HL-60 (cell line): ENCODE measurements around the gene WDR47.
"Not testable (repeated sequence)": the region's sequence is repeated elsewhere in the genome, so short reads cannot be mapped to it uniquely, and the experiment has no call there.

Source experiments
- DNase-seq, 2 experiments: peaks; one replicate each; pipeline ENCODE4 v3.0.0-alpha.2; 2010 to 2020; ENCODE audit warnings: low read depth in 1 of 2, low spot score in 1 of 2
- H3K27ac ChIP-seq: fragments of 250-450 bp; sonication (Bioruptor Pico); replicated peaks from 2 replicates; pipeline ENCODE4 v1.5.1; 2020; ENCODE audit warnings: mild to moderate bottlenecking, moderate library complexity
- H3K27me3 ChIP-seq: fragments of 250-450 bp; sonication (Bioruptor Pico); 2 replicates; pipeline ENCODE4 v1.5.1; 2021; ENCODE audit warnings: mild to moderate bottlenecking, moderate library complexity; ENCODE audit not compliant: insufficient read depth, poor library complexity, severe bottlenecking
- H3K4me3 ChIP-seq: replicated peaks from 2 replicates; pipeline ENCODE4 v1.5.1; 2011; ENCODE audit warnings: mild to moderate bottlenecking, control low read depth, low read length; ENCODE audit not compliant: insufficient read depth
- GABPA ChIP-seq: IDR thresholded peaks from 2 replicates; pipeline ENCODE4 v1.6.1; 2012; ENCODE audit warnings: low read depth
- POLR2AphosphoS5 ChIP-seq: IDR thresholded peaks from 2 replicates; pipeline ENCODE4 v1.6.1; 2012; ENCODE audit warnings: low read depth
- SPI1 ChIP-seq: IDR thresholded peaks from 2 replicates; pipeline ENCODE4 v1.6.1; 2012; ENCODE audit warnings: low read depth, mild to moderate bottlenecking, borderline replicate concordance
- TF ChIP-seq, protein P1 (sequence below): IDR thresholded peaks from 2 replicates; pipeline ENCODE4 v1.6.1; 2012; ENCODE audit warnings: low read depth; ENCODE audit not compliant: insufficient replicate concordance
- TF ChIP-seq, protein P2 (sequence below): IDR thresholded peaks from one replicate; pipeline ENCODE4 v1.5.1; 2011; ENCODE audit warnings: low read length, control low read depth, inconsistent platforms; ENCODE audit not compliant: insufficient read depth

Gene WDR47

DNA sequence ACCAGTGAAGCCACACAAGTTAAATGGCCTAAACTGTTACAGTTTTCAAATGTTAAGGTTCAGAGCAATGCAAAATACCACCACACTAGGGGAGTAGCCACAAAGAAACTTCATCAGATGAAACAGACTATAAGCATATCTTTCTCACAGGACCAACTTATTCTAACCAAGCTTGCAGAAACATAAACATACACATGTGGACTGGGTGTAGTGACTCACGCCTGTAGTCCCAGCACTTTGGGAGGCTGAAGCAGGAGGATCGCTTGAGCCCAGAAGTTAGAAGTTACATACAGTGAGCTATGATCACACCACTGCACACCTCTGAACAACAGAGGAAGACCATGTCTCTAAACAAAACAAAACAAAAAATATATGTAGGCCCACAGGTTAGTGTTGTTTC lies 17.3 kb downstream of the WDR47 start:
- no peaks in the 10 kb centered on the region for H3K27me3 ChIP-seq
- no peak for DNase-seq

DNA sequence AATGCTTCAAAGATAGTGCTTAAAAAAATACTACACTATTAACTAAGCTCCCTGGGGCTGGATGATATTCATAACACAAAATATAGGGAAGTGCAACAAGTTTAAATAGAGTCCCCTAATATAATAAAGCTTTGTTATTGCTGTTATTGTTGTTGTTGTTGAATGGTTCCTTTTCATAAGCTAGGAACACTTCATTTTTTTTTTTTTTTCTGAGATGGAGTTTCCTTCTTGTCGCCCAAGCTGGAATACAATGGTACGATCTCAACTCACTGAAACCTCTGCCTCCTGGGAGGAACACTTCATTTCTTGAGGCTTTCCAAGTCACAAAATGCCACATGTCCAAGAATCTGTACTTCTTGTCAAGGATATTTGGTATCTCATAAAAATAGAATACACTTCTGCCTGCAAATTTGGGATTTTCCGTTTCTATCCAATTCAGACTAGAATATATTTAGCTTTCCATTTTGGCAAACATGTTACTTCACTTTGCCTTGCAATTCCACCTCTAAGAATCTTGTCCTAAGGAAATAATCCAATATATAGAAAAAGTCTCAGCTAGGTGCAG lies 21.1 kb downstream of the WDR47 start:
- DNase-seq: no peak
- TF ChIP-seq GABPA (no peak), POLR2AphosphoS5 (no peak), SPI1 (no peak)
- TF ChIP-seq, protein P1, sequence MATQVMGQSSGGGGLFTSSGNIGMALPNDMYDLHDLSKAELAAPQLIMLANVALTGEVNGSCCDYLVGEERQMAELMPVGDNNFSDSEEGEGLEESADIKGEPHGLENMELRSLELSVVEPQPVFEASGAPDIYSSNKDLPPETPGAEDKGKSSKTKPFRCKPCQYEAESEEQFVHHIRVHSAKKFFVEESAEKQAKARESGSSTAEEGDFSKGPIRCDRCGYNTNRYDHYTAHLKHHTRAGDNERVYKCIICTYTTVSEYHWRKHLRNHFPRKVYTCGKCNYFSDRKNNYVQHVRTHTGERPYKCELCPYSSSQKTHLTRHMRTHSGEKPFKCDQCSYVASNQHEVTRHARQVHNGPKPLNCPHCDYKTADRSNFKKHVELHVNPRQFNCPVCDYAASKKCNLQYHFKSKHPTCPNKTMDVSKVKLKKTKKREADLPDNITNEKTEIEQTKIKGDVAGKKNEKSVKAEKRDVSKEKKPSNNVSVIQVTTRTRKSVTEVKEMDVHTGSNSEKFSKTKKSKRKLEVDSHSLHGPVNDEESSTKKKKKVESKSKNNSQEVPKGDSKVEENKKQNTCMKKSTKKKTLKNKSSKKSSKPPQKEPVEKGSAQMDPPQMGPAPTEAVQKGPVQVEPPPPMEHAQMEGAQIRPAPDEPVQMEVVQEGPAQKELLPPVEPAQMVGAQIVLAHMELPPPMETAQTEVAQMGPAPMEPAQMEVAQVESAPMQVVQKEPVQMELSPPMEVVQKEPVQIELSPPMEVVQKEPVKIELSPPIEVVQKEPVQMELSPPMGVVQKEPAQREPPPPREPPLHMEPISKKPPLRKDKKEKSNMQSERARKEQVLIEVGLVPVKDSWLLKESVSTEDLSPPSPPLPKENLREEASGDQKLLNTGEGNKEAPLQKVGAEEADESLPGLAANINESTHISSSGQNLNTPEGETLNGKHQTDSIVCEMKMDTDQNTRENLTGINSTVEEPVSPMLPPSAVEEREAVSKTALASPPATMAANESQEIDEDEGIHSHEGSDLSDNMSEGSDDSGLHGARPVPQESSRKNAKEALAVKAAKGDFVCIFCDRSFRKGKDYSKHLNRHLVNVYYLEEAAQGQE: no peak
- TF ChIP-seq, protein P2, sequence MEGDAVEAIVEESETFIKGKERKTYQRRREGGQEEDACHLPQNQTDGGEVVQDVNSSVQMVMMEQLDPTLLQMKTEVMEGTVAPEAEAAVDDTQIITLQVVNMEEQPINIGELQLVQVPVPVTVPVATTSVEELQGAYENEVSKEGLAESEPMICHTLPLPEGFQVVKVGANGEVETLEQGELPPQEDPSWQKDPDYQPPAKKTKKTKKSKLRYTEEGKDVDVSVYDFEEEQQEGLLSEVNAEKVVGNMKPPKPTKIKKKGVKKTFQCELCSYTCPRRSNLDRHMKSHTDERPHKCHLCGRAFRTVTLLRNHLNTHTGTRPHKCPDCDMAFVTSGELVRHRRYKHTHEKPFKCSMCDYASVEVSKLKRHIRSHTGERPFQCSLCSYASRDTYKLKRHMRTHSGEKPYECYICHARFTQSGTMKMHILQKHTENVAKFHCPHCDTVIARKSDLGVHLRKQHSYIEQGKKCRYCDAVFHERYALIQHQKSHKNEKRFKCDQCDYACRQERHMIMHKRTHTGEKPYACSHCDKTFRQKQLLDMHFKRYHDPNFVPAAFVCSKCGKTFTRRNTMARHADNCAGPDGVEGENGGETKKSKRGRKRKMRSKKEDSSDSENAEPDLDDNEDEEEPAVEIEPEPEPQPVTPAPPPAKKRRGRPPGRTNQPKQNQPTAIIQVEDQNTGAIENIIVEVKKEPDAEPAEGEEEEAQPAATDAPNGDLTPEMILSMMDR: no peak
- Histone ChIP-seq H3K27ac (no peak overlapping the region), H3K27me3 (no peaks in the 10 kb centered on the region), H3K4me3 (no peak overlapping the region)

More for the DNA sequence above, 17.3 kb downstream of the WDR47 start:
- TF ChIP-seq SPI1 (no peak), GABPA (no peak), POLR2AphosphoS5 (no peak)
- TF ChIP-seq, protein P1: no peak
- TF ChIP-seq, protein P2: no peak
- no peak overlapping the region for H3K27ac ChIP-seq
- no peak overlapping the region for H3K4me3 ChIP-seq

DNA sequence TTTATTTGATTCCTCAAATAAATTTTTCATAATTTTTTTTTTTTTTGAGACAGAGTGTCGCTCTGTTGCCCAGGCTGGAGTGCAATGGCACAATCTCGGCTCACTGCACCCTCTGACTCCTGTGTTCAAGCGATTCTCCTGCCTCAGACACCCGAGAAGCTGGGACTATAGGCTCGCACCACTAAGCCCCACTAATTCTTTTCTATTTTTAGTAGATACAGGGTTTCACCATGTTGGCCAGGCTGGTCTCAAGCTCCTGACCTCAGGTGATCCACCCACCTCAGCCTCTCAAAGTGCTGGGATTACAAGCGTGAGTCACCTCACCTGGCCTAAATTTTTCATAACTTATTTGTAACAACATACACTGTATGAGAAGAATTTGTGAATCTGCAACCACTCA lies 24.2 kb downstream of the WDR47 start:
- not testable (repeated sequence) for DNase-seq, H3K27ac ChIP-seq, H3K27me3 ChIP-seq, H3K4me3 ChIP-seq

DNA sequence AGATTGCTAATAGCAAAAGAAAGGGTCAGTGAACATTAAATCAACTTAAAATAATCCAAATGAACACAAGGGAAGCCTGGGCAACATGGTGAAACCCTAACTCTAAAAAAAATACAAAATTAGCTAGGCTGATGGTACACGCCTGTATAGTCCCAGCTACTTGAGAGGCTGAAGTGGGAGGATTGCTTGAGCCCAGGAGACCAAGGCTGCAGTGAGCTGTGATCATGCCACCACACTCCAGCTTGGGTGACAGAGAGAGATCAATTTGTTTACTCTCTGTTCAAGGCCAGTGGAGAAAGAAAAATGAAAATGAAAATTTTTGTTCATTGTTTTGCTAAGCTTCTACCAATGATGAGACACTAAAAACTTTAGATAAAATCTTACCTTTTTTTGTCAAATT lies 24.8 kb downstream of the WDR47 start:
- Histone ChIP-seq H3K27me3 (no peaks in the 10 kb centered on the region), H3K27ac (no peak overlapping the region), H3K4me3 (no peak overlapping the region)
- no peak for DNase-seq
- TF ChIP-seq POLR2AphosphoS5 (no peak), GABPA (no peak), SPI1 (no peak)
- TF ChIP-seq, protein P1: no peak
- TF ChIP-seq, protein P2: no peak
